Ecto neural progenitor cell (in vitro differentiated cells): Measurements from ENCODE around the gene BICDL1.

Experiments
- DNase-seq: peaks from one replicate; pipeline ENCODE4 v3.0.0-alpha.2; 2018; ENCODE audit warnings: low spot score

Gene BICDL1

DNA sequence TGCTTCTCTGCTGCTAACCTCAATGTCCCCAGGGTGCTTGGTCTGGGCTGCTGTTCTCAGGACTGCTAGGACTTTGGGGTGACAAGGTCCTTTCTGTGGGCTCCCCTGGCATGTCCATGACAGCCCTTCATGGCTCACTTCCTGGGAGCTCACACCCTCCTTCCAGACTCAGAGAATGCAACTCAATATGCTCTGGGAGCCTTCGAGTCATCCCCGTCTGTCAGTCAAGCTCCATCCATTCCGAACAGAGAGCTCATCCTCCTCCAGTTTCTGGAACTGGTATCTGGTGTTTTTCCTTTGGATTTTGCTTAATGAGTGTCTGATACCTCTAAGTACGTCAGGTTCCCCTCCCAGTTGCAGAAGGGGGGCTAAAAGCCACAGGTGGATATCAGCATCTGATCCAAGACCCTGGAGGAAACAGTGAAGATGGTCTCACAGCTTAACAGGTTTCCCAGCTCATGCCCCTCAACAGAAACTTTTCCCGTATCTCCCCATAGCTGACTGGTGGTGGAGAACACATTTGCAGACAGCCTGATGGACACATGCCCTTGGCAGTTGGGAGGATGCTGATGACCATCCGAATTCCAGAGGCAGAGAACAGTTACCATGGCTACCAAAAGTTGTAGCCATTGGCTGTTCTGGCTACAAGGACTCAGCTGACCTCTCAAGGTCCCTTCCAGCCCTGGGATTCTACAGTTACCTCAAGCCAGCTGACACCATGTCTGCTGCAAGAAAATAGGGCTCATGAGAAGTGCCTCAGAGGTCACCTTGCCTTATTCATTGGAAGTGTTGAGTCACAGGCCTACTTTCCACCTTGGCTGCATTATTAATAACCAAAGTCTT, 137.0 kb downstream of the BICDL1 start:
- DNase-seq, result no peak

DNA sequence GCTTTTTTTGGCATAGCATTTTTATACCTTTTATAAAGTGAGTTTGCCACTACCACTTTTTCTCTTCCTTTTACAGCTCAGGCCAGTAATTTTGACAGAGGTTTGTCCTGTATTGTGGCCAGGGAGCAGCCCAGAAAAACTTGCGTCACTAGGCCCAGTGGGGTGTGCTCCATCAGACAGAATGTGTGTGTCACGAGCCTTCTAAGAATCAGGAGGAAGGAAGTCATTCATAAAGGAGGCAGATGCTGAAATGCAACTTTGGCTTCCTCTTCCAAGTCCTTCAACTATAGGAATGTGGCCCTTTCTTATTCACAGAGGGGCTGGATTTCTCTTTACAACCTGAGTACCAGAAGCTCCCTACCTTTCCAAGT, 137.6 kb downstream of the BICDL1 start:
- no peak for DNase-seq

DNA sequence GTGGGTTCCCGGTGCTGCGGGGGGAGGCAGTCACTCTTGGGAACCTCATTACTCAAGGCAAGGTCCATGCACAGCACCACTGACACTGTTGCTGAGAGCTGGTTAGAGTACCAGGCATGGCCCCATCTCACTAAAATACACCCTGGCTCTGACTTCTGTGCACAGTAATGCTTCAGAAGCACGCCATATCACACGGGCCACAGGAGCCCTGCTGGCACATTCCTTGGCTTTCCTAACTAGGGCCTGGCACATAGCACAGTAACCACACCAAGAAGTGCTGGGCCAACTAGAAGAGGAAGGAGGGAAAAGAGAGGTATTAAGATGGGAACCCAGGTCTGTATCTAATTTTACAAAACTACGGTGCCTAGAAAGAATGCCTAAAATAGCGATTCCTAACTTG, 141.0 kb downstream of the BICDL1 start:
- DNase-seq, result no peak

DNA sequence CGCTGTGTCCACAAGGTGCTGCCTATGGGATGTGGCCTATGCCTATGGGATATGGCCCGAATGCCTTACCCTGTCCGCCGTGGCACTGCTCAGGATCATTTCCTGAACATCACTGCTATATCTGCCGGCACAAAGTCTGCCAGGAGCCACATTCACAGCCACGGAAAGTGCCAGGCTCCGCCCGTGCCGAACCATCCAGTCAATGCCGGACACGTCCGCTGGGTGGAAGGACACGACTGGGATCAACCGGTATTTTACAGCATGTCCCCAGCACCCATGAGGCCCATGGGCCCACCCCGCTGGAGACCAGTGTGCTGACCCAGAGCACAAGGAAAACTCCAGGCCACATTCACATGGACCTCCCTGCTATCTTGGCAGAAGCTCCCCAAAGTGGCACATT, 142.1 kb downstream of the BICDL1 start:
- no peak for DNase-seq

DNA sequence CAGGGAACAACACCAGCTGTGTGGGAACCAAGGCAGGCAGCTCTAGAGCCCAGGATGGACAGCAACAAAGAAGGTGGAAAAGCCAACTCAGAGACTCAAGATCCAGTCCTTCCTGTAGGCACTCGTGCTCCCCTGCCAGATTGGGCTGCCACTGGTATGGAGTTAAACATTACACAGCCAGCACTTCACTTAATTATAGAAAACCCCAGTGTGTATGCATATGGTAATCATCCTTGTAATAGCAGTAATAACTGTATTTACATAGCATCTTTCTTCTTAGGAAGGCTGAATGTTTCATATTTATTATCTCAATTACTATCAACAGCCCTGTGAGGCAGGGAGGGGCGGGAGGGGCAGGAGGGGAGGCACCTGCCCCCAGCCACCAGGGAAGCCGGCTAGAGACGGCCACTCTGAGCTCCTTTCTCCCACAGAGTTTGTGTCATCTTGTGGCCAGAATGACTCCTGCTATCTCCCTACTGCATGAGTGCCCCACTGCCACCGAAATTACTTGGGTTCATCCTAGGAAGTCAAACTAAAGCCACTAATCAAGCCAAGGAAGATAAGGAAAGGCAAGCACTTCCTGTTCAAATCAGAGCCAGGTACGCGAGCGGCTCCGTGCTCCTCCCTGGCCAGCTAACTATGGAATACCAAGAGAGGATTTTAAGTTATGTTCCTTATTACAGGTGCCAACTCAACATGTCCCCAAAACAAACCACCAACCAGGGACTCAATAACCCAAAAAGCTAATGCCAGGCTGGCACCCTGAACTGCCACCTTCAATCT, 143.2 kb downstream of the BICDL1 start:
- no peak for DNase-seq

DNA sequence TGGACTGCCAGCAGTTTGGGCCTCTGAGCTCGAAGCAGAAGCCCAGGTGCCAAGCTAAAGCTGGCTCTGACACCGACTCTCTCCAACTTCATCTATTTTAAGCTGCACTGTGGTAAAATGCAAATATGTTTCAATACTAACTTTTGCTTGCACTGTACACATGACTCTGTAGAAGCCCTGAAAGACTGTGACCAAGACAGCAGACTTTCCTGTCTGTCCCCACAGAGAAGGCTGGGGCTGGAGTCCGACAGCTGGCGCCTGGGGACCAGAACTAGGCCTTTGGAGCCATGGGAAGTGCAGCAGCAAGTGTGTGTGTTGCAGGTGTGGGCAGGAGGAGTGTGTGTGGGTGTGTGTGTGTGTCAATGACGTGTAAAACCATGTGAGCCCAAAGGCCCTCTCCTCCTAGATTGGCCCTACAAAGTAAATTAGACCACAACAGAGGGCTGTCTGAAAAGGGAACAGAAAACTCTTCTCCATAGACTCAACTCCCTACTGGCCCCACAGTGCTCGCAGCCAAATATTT, 143.9 kb downstream of the BICDL1 start:
- DNase-seq, result no peak

DNA sequence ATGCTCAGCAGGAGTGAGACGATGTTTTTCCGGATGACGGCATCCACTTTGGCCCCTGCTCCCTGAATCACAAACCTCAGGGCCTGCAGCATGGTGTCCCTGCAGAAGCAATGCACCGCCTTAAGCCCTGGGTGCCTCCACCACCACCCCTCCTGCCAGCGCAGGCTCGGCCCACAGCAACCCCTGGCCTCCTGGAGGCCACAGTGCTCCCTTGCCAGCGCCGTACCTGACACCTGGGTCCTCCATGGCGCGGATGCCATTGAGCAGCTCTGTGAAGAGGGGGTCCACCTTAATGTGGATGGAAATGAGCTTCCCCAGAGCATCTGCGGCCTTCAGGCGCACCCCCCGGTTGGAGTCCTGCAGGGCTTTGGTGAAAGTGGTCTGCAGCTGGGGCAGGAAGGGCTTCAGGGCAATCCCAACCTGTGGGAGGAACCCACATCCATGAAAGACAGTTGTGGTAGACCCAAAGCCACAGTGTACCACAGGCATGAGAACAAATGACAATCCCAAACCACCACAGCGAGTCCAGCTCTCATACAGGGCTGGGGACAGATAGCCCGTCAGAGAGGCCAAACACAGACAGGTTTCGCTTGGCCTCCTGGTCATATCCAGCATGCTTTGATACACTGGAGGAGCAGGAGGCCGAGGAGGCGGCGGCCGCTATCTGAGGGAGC, 145.4 kb downstream of the BICDL1 start:
- DNase-seq, result no peak

DNA sequence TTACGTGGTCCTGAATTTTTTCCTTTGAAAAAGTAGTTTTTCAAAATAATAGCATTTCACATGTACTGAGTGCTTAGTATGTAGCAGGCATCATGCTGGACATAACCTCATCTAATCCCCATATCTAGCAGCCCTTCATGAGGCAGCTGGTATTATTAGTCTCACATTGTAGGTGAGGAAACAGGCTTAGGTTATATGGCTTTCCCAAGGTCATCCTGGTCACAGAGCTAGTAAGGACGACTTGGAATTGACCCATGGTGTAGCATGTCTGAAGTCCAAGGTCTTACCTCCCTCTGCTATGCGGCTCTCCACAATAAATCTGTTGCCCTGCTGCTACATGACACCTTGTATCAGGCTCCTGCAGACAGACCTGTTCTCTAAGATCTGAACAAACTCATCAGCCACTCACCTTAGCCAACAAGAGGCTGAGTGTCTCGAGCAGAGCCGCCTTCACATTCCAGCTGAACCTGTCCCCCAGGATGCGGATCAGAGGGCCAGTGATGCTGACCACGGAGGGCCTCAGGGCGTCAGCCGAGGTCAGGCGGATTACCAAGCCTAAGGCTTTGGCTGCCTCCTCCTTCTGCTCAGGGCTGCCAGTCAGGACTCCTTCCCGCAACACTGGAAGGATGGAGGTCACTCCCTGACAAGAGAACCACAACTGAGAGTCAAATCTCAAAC, 147.2 kb downstream of the BICDL1 start:
- DNase-seq, result no peak

DNA sequence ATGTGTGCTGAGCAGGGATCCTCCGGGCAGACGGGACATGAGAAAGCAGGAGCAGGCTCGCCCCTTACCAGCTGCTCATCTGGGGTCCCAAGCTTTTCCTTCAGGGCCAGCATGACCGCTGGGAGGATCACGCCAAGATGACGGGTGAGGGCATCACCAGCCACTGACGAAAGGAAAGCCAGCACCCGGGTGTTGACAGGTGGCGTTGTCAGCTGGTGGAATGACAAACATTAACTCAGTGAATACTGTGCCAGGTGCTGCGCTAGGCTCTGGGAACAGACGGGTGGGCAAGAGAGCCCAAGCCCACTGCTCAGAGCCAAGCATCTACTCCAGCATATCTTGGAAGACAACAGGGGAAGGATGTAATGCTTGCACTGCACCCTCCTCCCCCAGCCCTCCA, 148.8 kb downstream of the BICDL1 start:
- DNase-seq, result no peak

DNA sequence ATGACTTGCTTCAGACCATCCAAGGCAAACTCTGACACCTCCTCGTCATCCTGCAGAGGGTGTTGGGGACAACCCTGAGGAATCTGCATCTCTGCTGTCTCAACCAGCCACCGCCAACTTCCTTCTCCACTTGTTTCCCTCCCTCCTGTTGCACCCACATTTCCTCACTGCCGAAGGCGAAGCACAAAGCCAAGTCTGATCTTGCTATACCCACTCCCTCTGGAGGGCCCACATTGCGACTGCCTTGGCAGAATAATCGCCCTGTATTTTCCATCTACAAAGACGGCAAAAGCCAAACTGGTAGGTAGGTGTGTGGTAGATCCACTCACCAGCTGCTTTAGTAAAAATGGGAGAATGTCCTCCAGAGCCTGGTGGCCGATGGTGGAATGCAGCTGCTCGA, 149.3 kb downstream of the BICDL1 start:
- no peak for DNase-seq

DNA sequence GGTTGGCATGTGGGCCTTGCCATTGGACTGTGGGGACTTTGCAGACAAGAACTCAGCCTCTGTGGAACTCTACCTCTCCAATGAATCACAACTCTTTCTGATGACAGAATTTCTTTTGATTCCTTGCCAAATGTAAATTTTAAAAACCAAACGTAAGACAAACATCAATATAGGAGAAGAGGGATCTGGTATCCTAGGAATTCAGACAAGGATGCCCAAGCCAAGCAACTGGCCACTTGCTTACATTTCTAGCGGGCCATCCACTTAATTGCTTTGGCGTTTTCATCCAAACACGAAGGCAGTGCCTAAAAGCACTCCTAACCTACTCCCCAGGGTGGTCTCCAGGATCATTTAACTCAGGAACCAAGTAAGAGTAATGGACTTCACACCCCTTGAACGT, 150.9 kb downstream of the BICDL1 start:
- DNase-seq, result no peak

DNA sequence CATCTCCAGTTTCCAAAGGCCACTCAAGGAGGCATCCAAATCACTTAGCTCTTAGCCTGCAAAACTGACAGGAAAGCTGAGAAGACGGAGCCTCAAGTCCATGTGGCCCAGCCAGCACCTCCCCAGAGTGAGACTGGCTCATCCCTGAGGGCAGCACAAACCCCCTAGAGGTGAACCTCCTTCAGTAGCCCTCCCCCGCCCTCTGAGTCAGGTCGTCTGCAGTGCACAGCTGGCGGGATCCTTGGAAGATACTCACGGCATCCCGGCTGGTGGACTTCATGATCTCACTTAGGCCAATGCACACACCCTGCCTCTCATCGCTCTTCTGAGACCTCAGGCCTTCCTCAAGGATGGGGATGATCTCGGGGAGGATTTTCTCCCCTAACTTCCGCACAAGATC, 151.6 kb downstream of the BICDL1 start:
- no peak for DNase-seq

DNA sequence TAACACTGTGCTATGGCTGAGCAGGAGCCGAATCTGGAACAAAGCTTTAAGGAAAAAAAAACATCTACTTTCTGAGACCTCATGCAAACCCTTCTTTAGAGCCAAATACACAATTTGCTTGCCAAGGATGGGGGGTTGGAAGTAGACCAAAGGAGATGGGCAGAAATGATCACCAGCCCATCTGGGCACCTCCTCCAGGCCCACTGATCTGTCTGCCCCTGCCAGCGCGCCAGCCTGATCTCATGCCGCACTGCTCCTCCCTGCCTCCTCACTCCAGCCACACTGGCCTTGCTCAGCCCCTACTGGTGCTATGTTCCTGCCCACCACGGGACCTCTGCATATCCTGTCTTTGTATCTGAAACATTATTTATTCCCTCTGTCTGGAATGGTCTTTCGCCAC, 152.3 kb downstream of the BICDL1 start:
- DNase-seq, result no peak

DNA sequence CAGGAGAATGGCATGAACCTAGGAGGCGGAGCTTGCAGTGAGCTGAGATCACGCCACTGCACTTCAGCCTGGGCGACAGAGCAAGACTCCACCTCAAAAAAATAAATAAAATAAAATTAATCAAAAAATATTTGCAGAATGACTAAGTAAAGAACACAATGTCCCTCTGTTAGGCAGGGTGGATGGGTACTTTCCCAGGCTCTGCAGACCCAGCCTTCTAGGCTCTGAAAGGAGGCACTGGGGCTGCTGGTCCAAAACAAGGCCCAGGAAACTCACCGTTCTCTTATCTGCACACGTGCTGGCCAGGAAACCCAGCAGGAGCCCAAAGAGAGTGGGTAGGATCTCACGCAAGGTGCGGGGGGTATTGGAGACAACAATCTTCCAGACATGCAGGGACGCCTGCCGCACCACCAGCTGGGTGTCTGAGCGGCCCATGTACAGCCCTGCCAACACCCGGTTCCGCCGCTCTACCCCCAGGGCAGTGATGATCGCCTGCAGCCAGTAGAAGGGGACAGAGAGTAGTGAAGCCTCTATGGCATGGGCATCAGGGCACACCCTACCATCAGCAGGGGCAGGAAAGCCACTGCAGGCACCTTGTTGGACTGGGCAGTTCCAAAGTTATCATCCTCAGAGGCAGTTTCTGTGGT, 153.3 kb downstream of the BICDL1 start:
- DNase-seq, result no peak
